Measurements from ENCODE around the gene PRDM5. TPM values are rescaled to one million over a fixed set of nuclear protein-coding genes. Genes with fewer than 3 reads are reported as not detected.

Gene PRDM5
- total and polyA plus RNA-seq, 3 donors from 2014 or later = 8.2 to 21.9 (median 19.1) TPM

- WGBS, 2 donors = 87 to 98% methylated on average over 2 of the region's 2 CpGs
- no peak for DNase-seq
- no peaks in the 10 kb centered on the region for H3K4me1 ChIP-seq
- no peaks in the 10 kb centered on the region for H3K27me3 ChIP-seq
- H3K27ac ChIP-seq = no peak overlapping the region
- no peaks in the 10 kb centered on the region for H3K9me3 ChIP-seq
- intact Hi-C loops (cut with DNase I; ENCODE audit: low total_unique reads) = no loop called here
- H3K4me3 ChIP-seq = no peak overlapping the region
- no peak for TF ChIP-seq POLR2A (IDR thresholded peaks at IDR 0.05)
- no peak for TF ChIP-seq CTCF (IDR thresholded peaks at IDR 0.05)
- H3K36me3 ChIP-seq (ENCODE audit: low read depth, missing control alignments) = no peaks in the 10 kb centered on the region
Measured at GRCh38 chr4:120724656-120725055, 197.9 kb downstream of the PRDM5 start.

- intact Hi-C loops (cut with DNase I; ENCODE audit: low total_unique reads) = no loop called here
- Histone ChIP-seq H3K9me3 (no peaks in the 10 kb centered on the region), H3K27ac (no peak overlapping the region), H3K27me3 (no peaks in the 10 kb centered on the region), H3K4me3 (no peak overlapping the region), H3K36me3 (ENCODE audit: low read depth, missing control alignments) (no peaks in the 10 kb centered on the region), H3K4me1 (no peaks in the 10 kb centered on the region)
- TF ChIP-seq POLR2A (IDR thresholded peaks at IDR 0.05) (no peak), CTCF (IDR thresholded peaks at IDR 0.05) (no peak)
- 92 to 94% methylated on average over 2 of the region's 2 CpGs for WGBS, 2 donors
- DNase-seq = no peak
Measured at GRCh38 chr4:120723986-120724385, 198.5 kb downstream of the PRDM5 start.

GRCh38 chr4:120723105-120723504 is 199.4 kb downstream of the PRDM5 start:
- Histone ChIP-seq H3K27ac (peak overlapping the region in 1 of 2 donors; percentile 7), H3K4me3 (no peak overlapping the region), H3K36me3 (ENCODE audit: low read depth, missing control alignments) (no peaks in the 10 kb centered on the region), H3K27me3 (no peaks in the 10 kb centered on the region), H3K4me1 (no peaks in the 10 kb centered on the region), H3K9me3 (no peaks in the 10 kb centered on the region)
- DNase-seq = no peak
- TF ChIP-seq POLR2A (IDR thresholded peaks at IDR 0.05) (no peak), CTCF (IDR thresholded peaks at IDR 0.05) (no peak)
- WGBS, 2 donors = 67 to 72% methylated on average over 3 of the region's 3 CpGs
- intact Hi-C loops (cut with DNase I; ENCODE audit: low total_unique reads) = no loop called here

GRCh38 chr4:120722655-120723054 is 199.9 kb downstream of the PRDM5 start:
- Histone ChIP-seq H3K36me3 (ENCODE audit: low read depth, missing control alignments) (no peaks in the 10 kb centered on the region), H3K4me1 (no peaks in the 10 kb centered on the region), H3K9me3 (no peaks in the 10 kb centered on the region), H3K27me3 (no peaks in the 10 kb centered on the region), H3K27ac (peak overlapping the region in 1 of 2 donors; percentile 7), H3K4me3 (no peak overlapping the region)
- 94 to 96% methylated on average over 7 of the region's 7 CpGs for WGBS, 2 donors
- no peak for DNase-seq
- intact Hi-C loops (cut with DNase I; ENCODE audit: low total_unique reads) = no loop called here
- no peak for TF ChIP-seq POLR2A (IDR thresholded peaks at IDR 0.05)
- TF ChIP-seq CTCF (IDR thresholded peaks at IDR 0.05) = no peak

- intact Hi-C loops (cut with DNase I; ENCODE audit: low total_unique reads) = no loop called here
- WGBS, 2 donors = 94% methylated on average over 5 of the region's 5 CpGs
Measured at GRCh38 chr4:120720354-120720934, 202.1 kb downstream of the PRDM5 start.

More at GRCh38 chr4:120720354-120720934, 202.1 kb downstream of the PRDM5 start:
- Histone ChIP-seq H3K27me3 (no peaks in the 10 kb centered on the region), H3K9me3 (no peaks in the 10 kb centered on the region), H3K36me3 (ENCODE audit: low read depth, missing control alignments) (no peaks in the 10 kb centered on the region), H3K4me3 (no peak overlapping the region), H3K27ac (no peak overlapping the region), H3K4me1 (no peaks in the 10 kb centered on the region)
- no peak for DNase-seq
- no peak for TF ChIP-seq POLR2A (IDR thresholded peaks at IDR 0.05)
- no peak for TF ChIP-seq CTCF (IDR thresholded peaks at IDR 0.05)

Measured in testis (tissue), 3 donors.